Measurements from ENCODE around the gene MEX3A. TPM values are rescaled to one million over a fixed set of nuclear protein-coding genes. Genes with fewer than 3 reads are reported as not detected.
A peak's percentile ranks its signal among the peaks of the same experiment; 100 is the strongest.

The MEX3A gene
- total RNA-seq, 1 donor from 2014 or later, result 37.6 TPM

DNA sequence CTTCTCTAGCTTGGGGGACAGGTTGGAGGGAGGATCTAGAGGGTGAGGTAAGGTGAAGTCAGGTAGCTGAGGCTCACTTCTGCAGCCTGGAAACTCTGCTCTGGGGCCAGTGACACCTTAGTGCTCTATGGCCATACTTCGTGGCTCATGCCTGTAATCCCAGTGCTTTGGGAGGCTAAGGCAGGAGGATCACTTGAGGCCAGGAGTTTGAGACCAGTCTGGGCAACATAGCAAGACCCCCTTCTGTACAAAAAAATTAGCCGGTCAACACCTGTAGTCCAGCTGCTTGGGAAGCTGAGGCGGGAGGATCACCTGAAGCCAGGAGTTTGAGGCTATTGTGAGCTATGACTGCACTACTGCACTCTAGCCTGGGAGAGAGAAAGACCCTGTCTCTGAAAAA, 38.1 kb upstream of the MEX3A start:
- Histone ChIP-seq H2AFZ (ENCODE audit: low read depth, low read length) (no peak overlapping the region), H3K4me1 (ENCODE audit: insufficient read depth, low read length) (peaks cover 71% of the 10 kb centered on the region), H4K20me1 (ENCODE audit: insufficient read depth, low read length) (peaks cover 67% of the 10 kb centered on the region), H3K79me2 (ENCODE audit: insufficient read depth, low read length) (peaks cover 99% of the 10 kb centered on the region), H3K9me3 (ENCODE audit: insufficient read depth, low read depth, low read length) (no peaks in the 10 kb centered on the region), H3K27ac (ENCODE audit: low read depth, low read length) (peak overlapping the region; percentile 100), H3K4me3 (ENCODE audit: insufficient read depth, low read depth, low read length) (peak overlapping the region; percentile 27), H3K4me2 (ENCODE audit: low read length) (peak overlapping the region; percentile 84), H3K36me3 (ENCODE audit: insufficient read depth, low read length) (peaks cover 14% of the 10 kb centered on the region), H3K9ac (ENCODE audit: low read length) (peak overlapping the region; percentile 76), H3K27me3 (ENCODE audit: insufficient read depth, low read length) (no peaks in the 10 kb centered on the region)
- Mint-ChIP-seq H3K36me3 (ENCODE audit: low read depth, unreplicated experiment) (peaks cover 10% of the 10 kb centered on the region), H3K27ac (ENCODE audit: unreplicated experiment) (peak overlapping the region; percentile 85), H3K4me3 (ENCODE audit: unreplicated experiment) (peak overlapping the region; percentile 76), H3K9me3 (ENCODE audit: unreplicated experiment) (no peaks in the 10 kb centered on the region), H3K4me1 (ENCODE audit: low read depth, unreplicated experiment) (peaks cover 62% of the 10 kb centered on the region), H3K27me3 (ENCODE audit: low read depth, unreplicated experiment) (no peaks in the 10 kb centered on the region)
- no peak for DNase-seq (ENCODE audit: low read depth)
- FAIRE-seq, result no peak
- no peak for TF ChIP-seq EZH2 (IDR thresholded peaks at IDR 0.05; ENCODE audit: insufficient read depth, low read length)

DNA sequence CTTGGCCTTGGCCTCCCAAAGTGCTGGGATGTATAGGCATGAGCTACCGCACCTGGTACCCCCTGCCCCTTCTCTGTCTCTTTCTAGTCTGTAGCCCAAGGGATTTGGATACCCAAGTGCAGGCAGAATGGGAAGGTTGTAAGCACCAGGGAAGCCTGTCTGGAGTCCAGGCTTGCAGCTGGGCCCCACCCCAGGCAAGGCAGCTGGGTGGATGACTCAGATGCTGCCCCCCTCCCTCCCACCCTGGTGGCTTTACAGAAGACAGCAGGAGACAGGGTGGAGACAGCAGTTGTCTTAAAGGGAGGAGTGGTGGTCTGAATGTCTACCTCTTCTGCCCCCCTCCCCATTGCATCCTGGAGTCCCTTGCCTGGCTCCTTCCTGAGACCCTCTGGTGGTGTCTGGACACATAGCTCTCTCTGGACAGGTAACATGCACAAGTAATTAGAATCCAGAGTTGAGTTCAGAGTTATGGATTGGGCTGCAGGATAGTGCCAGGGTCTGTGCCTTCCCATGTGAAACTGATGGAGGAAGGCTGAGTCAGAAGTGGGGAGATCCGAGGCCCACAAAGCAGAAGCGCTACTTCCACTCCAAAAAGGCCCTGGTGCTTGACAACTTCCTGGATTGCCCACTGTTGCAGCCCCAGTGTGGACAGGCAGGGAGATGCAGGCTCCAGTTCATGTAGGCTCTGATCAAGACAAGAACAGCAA, 37.4 kb upstream of the MEX3A start:
- H3K4me3 ChIP-seq (ENCODE audit: insufficient read depth, low read depth, low read length), result peak overlapping the region; percentile 29
- H3K27ac Mint-ChIP-seq (ENCODE audit: unreplicated experiment), result peak overlapping the region; percentile 83
- H3K4me3 Mint-ChIP-seq (ENCODE audit: unreplicated experiment), result peak overlapping the region; percentile 79
- peaks cover 56% of the 10 kb centered on the region for H3K4me1 Mint-ChIP-seq (ENCODE audit: low read depth, unreplicated experiment)
- H3K27ac ChIP-seq (ENCODE audit: low read depth, low read length), result peak overlapping the region; percentile 100
- peak overlapping the region; percentile 76 for H3K9ac ChIP-seq (ENCODE audit: low read length)
- DNase-seq (ENCODE audit: low read depth) (peak; percentile 64), FAIRE-seq (no peak)
- H3K27me3 ChIP-seq (ENCODE audit: insufficient read depth, low read length), result no peaks in the 10 kb centered on the region
- peaks cover 99% of the 10 kb centered on the region for H3K79me2 ChIP-seq (ENCODE audit: insufficient read depth, low read length)
- peaks cover 14% of the 10 kb centered on the region for H3K36me3 ChIP-seq (ENCODE audit: insufficient read depth, low read length)
- no peak overlapping the region for H2AFZ ChIP-seq (ENCODE audit: low read depth, low read length)
- peaks cover 12% of the 10 kb centered on the region for H3K36me3 Mint-ChIP-seq (ENCODE audit: low read depth, unreplicated experiment)
- no peaks in the 10 kb centered on the region for H3K9me3 ChIP-seq (ENCODE audit: insufficient read depth, low read depth, low read length)
- H3K4me1 ChIP-seq (ENCODE audit: insufficient read depth, low read length), result peaks cover 64% of the 10 kb centered on the region
- peaks cover 70% of the 10 kb centered on the region for H4K20me1 ChIP-seq (ENCODE audit: insufficient read depth, low read length)
- H3K4me2 ChIP-seq (ENCODE audit: low read length), result peak overlapping the region; percentile 84
- no peaks in the 10 kb centered on the region for H3K27me3 Mint-ChIP-seq (ENCODE audit: low read depth, unreplicated experiment)
- no peaks in the 10 kb centered on the region for H3K9me3 Mint-ChIP-seq (ENCODE audit: unreplicated experiment)
- no peak for TF ChIP-seq EZH2 (IDR thresholded peaks at IDR 0.05; ENCODE audit: insufficient read depth, low read length)
- TF ChIP-seq, protein P1, sequence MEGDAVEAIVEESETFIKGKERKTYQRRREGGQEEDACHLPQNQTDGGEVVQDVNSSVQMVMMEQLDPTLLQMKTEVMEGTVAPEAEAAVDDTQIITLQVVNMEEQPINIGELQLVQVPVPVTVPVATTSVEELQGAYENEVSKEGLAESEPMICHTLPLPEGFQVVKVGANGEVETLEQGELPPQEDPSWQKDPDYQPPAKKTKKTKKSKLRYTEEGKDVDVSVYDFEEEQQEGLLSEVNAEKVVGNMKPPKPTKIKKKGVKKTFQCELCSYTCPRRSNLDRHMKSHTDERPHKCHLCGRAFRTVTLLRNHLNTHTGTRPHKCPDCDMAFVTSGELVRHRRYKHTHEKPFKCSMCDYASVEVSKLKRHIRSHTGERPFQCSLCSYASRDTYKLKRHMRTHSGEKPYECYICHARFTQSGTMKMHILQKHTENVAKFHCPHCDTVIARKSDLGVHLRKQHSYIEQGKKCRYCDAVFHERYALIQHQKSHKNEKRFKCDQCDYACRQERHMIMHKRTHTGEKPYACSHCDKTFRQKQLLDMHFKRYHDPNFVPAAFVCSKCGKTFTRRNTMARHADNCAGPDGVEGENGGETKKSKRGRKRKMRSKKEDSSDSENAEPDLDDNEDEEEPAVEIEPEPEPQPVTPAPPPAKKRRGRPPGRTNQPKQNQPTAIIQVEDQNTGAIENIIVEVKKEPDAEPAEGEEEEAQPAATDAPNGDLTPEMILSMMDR (IDR thresholded peaks at IDR 0.05; ENCODE audit: insufficient read depth, low read depth, low read length), result no peak

GRCh38 chr1:156118177-156118868, 36.1 kb upstream of the MEX3A start:
- H3K36me3 Mint-ChIP-seq (ENCODE audit: low read depth, unreplicated experiment), result peaks cover 10% of the 10 kb centered on the region
- H3K36me3 ChIP-seq (ENCODE audit: insufficient read depth, low read length), result peaks cover 14% of the 10 kb centered on the region
- DNase-seq (ENCODE audit: low read depth) (no peak), FAIRE-seq (no peak)
- H3K79me2 ChIP-seq (ENCODE audit: insufficient read depth, low read length), result peaks cover 87% of the 10 kb centered on the region
- H3K9me3 ChIP-seq (ENCODE audit: insufficient read depth, low read depth, low read length), result no peaks in the 10 kb centered on the region
- H3K9me3 Mint-ChIP-seq (ENCODE audit: unreplicated experiment), result no peaks in the 10 kb centered on the region
- H3K27me3 Mint-ChIP-seq (ENCODE audit: low read depth, unreplicated experiment), result no peaks in the 10 kb centered on the region
- H3K27ac Mint-ChIP-seq (ENCODE audit: unreplicated experiment), result peak overlapping the region; percentile 29
- peaks cover 68% of the 10 kb centered on the region for H4K20me1 ChIP-seq (ENCODE audit: insufficient read depth, low read length)
- H3K4me3 ChIP-seq (ENCODE audit: insufficient read depth, low read depth, low read length), result peak overlapping the region; percentile 55
- peaks cover 61% of the 10 kb centered on the region for H3K4me1 ChIP-seq (ENCODE audit: insufficient read depth, low read length)
- H3K4me3 Mint-ChIP-seq (ENCODE audit: unreplicated experiment), result peak overlapping the region; percentile 79
- no peaks in the 10 kb centered on the region for H3K27me3 ChIP-seq (ENCODE audit: insufficient read depth, low read length)
- H2AFZ ChIP-seq (ENCODE audit: low read depth, low read length), result no peak overlapping the region
- peak overlapping the region; percentile 84 for H3K4me2 ChIP-seq (ENCODE audit: low read length)
- peak overlapping the region; percentile 64 for H3K27ac ChIP-seq (ENCODE audit: low read depth, low read length)
- H3K9ac ChIP-seq (ENCODE audit: low read length), result peak overlapping the region; percentile 79
- TF ChIP-seq, protein P1 (IDR thresholded peaks at IDR 0.05; ENCODE audit: insufficient read depth, low read depth, low read length), result no peak
- no peak for TF ChIP-seq EZH2 (IDR thresholded peaks at IDR 0.05; ENCODE audit: insufficient read depth, low read length)
- peaks cover 48% of the 10 kb centered on the region for H3K4me1 Mint-ChIP-seq (ENCODE audit: low read depth, unreplicated experiment)

Measured in astrocyte (in vitro differentiated cells and primary cell).